Measurements from ENCODE around the gene AIFM1. TPM values are rescaled to one million over a fixed set of nuclear protein-coding genes. Genes with fewer than 3 reads are reported as not detected.

Gene AIFM1
- polyA plus RNA-seq, 1 of the 3 experiments (the other 2 are of a cell fraction) = 49.8 TPM

DNA sequence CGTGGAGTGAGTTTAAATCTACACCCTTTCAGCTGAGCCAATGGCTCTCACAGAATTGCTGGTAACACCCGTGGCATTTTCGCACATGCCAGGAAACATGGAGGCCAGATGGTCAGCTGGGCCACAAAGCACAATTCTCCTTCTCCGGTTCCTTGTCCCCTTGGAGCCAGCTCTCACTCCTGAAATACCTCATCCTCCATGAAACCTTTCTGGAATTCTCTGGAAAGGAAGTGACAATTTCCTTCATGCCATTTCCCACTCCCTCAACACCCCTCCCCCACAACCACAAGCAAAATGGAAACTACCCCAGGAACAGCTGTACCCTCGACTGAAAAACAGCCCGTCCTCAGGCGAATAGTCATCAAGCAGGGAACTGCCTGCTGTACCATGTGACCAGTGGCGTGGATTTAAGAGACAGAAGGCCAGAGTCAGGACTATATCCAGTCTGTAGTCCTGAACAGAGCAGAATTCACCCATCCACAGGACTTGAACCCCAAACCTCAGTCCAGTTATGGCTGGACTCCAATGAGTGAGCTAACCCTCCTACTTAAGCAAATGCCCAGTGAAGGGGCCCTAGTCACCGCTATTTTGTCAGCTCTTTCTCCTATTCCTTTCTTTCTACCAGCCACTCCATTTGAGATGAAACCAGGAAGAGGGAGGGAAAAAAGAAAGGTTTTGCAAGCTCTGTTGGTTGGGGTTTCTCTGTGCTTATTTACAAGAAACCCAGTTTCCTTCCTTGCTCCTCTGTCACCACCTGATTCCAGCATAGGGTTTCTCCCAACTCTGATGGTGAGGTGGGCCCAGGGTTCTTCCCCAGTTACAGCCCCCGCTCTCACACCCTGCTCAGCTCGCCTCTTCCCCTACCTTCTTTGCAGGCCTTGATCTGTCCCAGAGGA is 79.8 kb downstream of the AIFM1 start:
- H3F3A ChIP-seq (replicated peaks; ENCODE audit: insufficient read depth) = no peaks in the 10 kb centered on the region
- H3K36me3 ChIP-seq (replicated peaks in 1 of 2; ENCODE audit: control insufficient read depth in 1 of 2, insufficient read depth in 2 of 2, low read length in 1 of 2) = no peaks in the 10 kb centered on the region
- no peak for TF ChIP-seq NRF1 (IDR thresholded peaks at IDR 0.05; ENCODE audit: low read depth, low read length)
- TF ChIP-seq, protein P1, sequence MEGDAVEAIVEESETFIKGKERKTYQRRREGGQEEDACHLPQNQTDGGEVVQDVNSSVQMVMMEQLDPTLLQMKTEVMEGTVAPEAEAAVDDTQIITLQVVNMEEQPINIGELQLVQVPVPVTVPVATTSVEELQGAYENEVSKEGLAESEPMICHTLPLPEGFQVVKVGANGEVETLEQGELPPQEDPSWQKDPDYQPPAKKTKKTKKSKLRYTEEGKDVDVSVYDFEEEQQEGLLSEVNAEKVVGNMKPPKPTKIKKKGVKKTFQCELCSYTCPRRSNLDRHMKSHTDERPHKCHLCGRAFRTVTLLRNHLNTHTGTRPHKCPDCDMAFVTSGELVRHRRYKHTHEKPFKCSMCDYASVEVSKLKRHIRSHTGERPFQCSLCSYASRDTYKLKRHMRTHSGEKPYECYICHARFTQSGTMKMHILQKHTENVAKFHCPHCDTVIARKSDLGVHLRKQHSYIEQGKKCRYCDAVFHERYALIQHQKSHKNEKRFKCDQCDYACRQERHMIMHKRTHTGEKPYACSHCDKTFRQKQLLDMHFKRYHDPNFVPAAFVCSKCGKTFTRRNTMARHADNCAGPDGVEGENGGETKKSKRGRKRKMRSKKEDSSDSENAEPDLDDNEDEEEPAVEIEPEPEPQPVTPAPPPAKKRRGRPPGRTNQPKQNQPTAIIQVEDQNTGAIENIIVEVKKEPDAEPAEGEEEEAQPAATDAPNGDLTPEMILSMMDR (IDR thresholded peaks at IDR 0.05) = no peak
- no peak for TF ChIP-seq GABPA (IDR thresholded peaks at IDR 0.05; ENCODE audit: low read depth)
- TF ChIP-seq CHD2 (IDR thresholded peaks at IDR 0.05; ENCODE audit: low read length, partially characterized antibody) = no peak
- TF ChIP-seq MEF2A (IDR thresholded peaks at IDR 0.05; ENCODE audit: borderline replicate concordance, low read depth) = no peak
- TF ChIP-seq, protein P2, sequence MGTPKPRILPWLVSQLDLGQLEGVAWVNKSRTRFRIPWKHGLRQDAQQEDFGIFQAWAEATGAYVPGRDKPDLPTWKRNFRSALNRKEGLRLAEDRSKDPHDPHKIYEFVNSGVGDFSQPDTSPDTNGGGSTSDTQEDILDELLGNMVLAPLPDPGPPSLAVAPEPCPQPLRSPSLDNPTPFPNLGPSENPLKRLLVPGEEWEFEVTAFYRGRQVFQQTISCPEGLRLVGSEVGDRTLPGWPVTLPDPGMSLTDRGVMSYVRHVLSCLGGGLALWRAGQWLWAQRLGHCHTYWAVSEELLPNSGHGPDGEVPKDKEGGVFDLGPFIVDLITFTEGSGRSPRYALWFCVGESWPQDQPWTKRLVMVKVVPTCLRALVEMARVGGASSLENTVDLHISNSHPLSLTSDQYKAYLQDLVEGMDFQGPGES (IDR thresholded peaks at IDR 0.05; ENCODE audit: low read depth, low read length) = no peak
- no peak overlapping the region for H3K4me3 ChIP-seq (ENCODE audit: low read depth in 2 of 2, low read length in 1 of 2)
- no peaks in the 10 kb centered on the region for H3K9me3 ChIP-seq
- ChIA-PET CTCF (interaction anchor here (0.8 to 1.4 kb wide), 3 partner anchors 12 to 107 kb away, joined by 3 to 4 read pairs (median 3); no protein-coding TSS in a partner anchor), POLR2A (no interaction called here)
- 0 out of 2 replicates have a peak, but pooled peaks cover 4% of the 10 kb centered on the region for H4K20me1 ChIP-seq (ENCODE audit: insufficient read depth)
- no peak overlapping the region for H3K27ac ChIP-seq (ENCODE audit: low read depth in 2 of 2, low read length in 1 of 2)
- 58% methylated on average over 8 of the region's 11 CpGs for WGBS (ENCODE audit: low lambda C conversion rate)
- no peak overlapping the region for H3K4me2 ChIP-seq
- H3K27me3 ChIP-seq (ENCODE audit: insufficient read depth) = peaks cover 29% of the 10 kb centered on the region; the same call in 1 of the 2 replicates
- H2AFZ ChIP-seq (ENCODE audit: low read depth) = no peak overlapping the region
- H3K4me1 ChIP-seq (ENCODE audit: control insufficient read depth in 1 of 2, insufficient read depth in 2 of 2, low read depth in 1 of 2, low read length in 1 of 2) = peaks cover 0 to 17% of the 10 kb centered on the region in 2 experiments; a peak in 1 of 4 replicates
- H3K9ac ChIP-seq = no peak overlapping the region
- H3K79me2 ChIP-seq (ENCODE audit: insufficient read depth) = no peaks in the 10 kb centered on the region
- H3K9me2 ChIP-seq = no peaks in the 10 kb centered on the region
- DNase-seq = no peak

DNA sequence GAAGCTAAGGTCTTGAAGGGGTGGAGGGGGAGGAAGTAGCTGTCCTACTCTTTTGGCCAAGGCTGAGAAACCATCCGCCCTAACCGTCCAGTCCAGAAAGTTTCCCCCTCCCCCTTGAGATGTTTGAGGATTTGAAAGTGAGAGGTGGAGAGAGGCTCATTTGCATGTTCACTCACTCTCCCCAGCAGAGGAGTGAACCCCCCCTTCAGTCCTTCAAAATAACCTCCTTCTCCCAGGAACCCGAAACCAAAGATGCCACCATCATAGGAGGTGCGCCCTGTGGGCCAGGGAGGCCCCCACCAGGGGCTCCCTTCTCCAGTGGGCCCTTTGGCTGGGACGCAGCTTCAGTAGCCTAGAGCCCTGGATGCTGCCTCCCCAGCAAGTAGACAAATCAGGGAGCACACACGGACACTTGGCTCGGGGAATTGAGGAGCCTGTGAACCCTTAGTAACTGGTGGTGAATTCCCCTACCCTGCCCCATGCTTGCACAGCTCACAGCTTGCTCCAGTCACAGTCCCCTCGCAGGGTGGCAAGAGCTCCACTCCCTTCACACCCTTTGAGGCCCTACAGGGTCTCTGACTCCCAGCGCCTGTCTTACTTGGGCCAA is 80.9 kb downstream of the AIFM1 start:
- H3K4me3 ChIP-seq (ENCODE audit: low read depth in 2 of 2, low read length in 1 of 2) = no peak overlapping the region
- ChIA-PET POLR2A (no interaction called here), CTCF (interaction anchor here (1.0 to 1.3 kb wide), 2 partner anchors 35 to 36 kb away, joined by 3 to 4 read pairs; no protein-coding TSS in a partner anchor)
- no peak for DNase-seq
- H3F3A ChIP-seq (replicated peaks; ENCODE audit: insufficient read depth) = no peaks in the 10 kb centered on the region
- WGBS (ENCODE audit: low lambda C conversion rate) = 44% methylated on average over 6 of the region's 9 CpGs
- TF ChIP-seq, protein P2 (IDR thresholded peaks at IDR 0.05; ENCODE audit: low read depth, low read length) = no peak
- TF ChIP-seq RCOR1 (IDR thresholded peaks at IDR 0.05; ENCODE audit: low read length) (no peak), RXRA (IDR thresholded peaks at IDR 0.05; ENCODE audit: borderline replicate concordance, low read depth) (no peak), FOXJ3 (CRISPR knock-in tag; IDR thresholded peaks at IDR 0.05) (no peak), FOSL2 (IDR thresholded peaks at IDR 0.05; ENCODE audit: borderline replicate concordance, low read depth) (no peak), TCF12 (IDR thresholded peaks at IDR 0.05) (no peak)
- TF ChIP-seq, protein P3, sequence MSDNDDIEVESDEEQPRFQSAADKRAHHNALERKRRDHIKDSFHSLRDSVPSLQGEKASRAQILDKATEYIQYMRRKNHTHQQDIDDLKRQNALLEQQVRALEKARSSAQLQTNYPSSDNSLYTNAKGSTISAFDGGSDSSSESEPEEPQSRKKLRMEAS (IDR thresholded peaks at IDR 0.05; ENCODE audit: low read depth) = no peak
- H3K27ac ChIP-seq (ENCODE audit: low read depth in 2 of 2, low read length in 1 of 2) = no peak overlapping the region
- H3K9me3 ChIP-seq = no peaks in the 10 kb centered on the region
- no peak overlapping the region for H2AFZ ChIP-seq (ENCODE audit: low read depth)
- H4K20me1 ChIP-seq (ENCODE audit: insufficient read depth) = 0 out of 2 replicates have a peak, but pooled peaks cover 4% of the 10 kb centered on the region
- H3K79me2 ChIP-seq (ENCODE audit: insufficient read depth) = no peaks in the 10 kb centered on the region
- H3K9me2 ChIP-seq = no peaks in the 10 kb centered on the region
- H3K9ac ChIP-seq = no peak overlapping the region
- peaks cover 0 to 17% of the 10 kb centered on the region in 2 experiments; a peak in 1 of 4 replicates for H3K4me1 ChIP-seq (ENCODE audit: control insufficient read depth in 1 of 2, insufficient read depth in 2 of 2, low read depth in 1 of 2, low read length in 1 of 2)
- H3K4me2 ChIP-seq = no peak overlapping the region
- H3K27me3 ChIP-seq (ENCODE audit: insufficient read depth) = peaks cover 29% of the 10 kb centered on the region; the same call in 1 of the 2 replicates
- H3K36me3 ChIP-seq (replicated peaks in 1 of 2; ENCODE audit: control insufficient read depth in 1 of 2, insufficient read depth in 2 of 2, low read length in 1 of 2) = no peaks in the 10 kb centered on the region
